Hepatocyte (in vitro differentiated cells): ENCODE data around the gene EFHD1.

Experiments
- CTCF ChIP-seq: fragments of 200-600 bp; sonication (generic); IDR thresholded peaks from 2 replicates; pipeline ENCODE4 v1.5.1; 2016; ENCODE audit warnings: antibody characterized with exemption, mild to moderate bottlenecking; ENCODE audit not compliant: poor library complexity
- EZH2phosphoT487 ChIP-seq: fragments of 200-600 bp; sonication (generic); IDR thresholded peaks from one replicate; pipeline ENCODE4 v1.6.1; 2018; ENCODE audit warnings: antibody characterized with exemption, mild to moderate bottlenecking, low read depth, moderate library complexity; ENCODE audit not compliant: unreplicated experiment, severe bottlenecking

- no peak for TF ChIP-seq CTCF
- TF ChIP-seq EZH2phosphoT487: no peak
These were observed 24.9 kb downstream of the EFHD1 start for GRCh38 chr2:232658217-232658785.
